Panc1 (cell line): ENCODE data around the gene ODAPH. TPM values are rescaled to one million over a fixed set of nuclear protein-coding genes. Genes with fewer than 3 reads are reported as not detected.

Experiments
- ATAC-seq: fragments of 200-7000 bp; cut with Tn5 transposase; 2 replicates; pipeline ENCODE4 v1.9.1; 2020; ENCODE audit warnings: mild to moderate bottlenecking, moderate library complexity
- BruUV-seq: library from RNA; stranded (reverse); fragments of 400-500 nt; replicated peaks from 2 replicates; lab custom pipeline; 2021; lab: Mats Ljungman, UMichigan
- CTCF ChIA-PET: fragments of 300-600 bp; sonication (Branson Sonifier 250); formaldehyde crosslinking; loops from one replicate; lab custom pipeline; 2022; ENCODE audit warnings: antibody characterized with exemption; lab: Charles Lee
- POLR2A ChIA-PET: fragments of 300-600 bp; sonication (Branson Sonifier 250); formaldehyde crosslinking; loops from one replicate; lab custom pipeline; 2022; ENCODE audit warnings: antibody characterized with exemption; lab: Charles Lee
- DNase-seq: peaks from one replicate; pipeline ENCODE4 v3.0.0-alpha.2; 2010; ENCODE audit warnings: low read depth, low spot score
- H3K27ac ChIP-seq: 2 replicates; pipeline ENCODE4 v1.5.1; 2011; ENCODE audit warnings: mild to moderate bottlenecking, low read length, inconsistent platforms
- H3K27me3 ChIP-seq: fragments of 200-500 bp; sonication (Bioruptor generic); 2 replicates; pipeline ENCODE4 v1.6.0; 2014; ENCODE audit warnings: low read length, inconsistent platforms; ENCODE audit not compliant: control insufficient read depth, insufficient read depth
- H3K36me3 ChIP-seq: fragments of 200-500 bp; sonication (Bioruptor generic); 2 replicates; pipeline ENCODE4 v1.5.1; 2014; ENCODE audit warnings: inconsistent platforms, mild to moderate bottlenecking, low read length, moderate library complexity; ENCODE audit not compliant: control insufficient read depth, insufficient read depth
- H3K4me1 ChIP-seq: 2 replicates; pipeline ENCODE4 v1.5.1; 2011; ENCODE audit warnings: inconsistent platforms, mild to moderate bottlenecking, low read length, moderate library complexity; ENCODE audit not compliant: control insufficient read depth, insufficient read depth
- H3K4me3 ChIP-seq, 2 experiments: 2 replicates each; pipeline ENCODE4 v1.5.1; 2011 to 2012; ENCODE audit warnings: low read depth in 2 of 2, low read length in 2 of 2, mild to moderate bottlenecking in 2 of 2, inconsistent platforms in 1 of 2, moderate library complexity in 1 of 2
- H3K9me3 ChIP-seq: fragments of 200-500 bp; sonication (Bioruptor generic); 2 replicates; pipeline ENCODE4 v1.5.1; 2014; ENCODE audit warnings: low read depth, mild to moderate bottlenecking, inconsistent platforms, low read length, moderate library complexity; ENCODE audit not compliant: control insufficient read depth, insufficient read depth
- CTCF ChIP-seq: fragments of 450-650 bp; IDR thresholded peaks from 2 replicates; pipeline ENCODE4 v1.5.1; 2017; ENCODE audit warnings: mild to moderate bottlenecking
- POLR2AphosphoS5 ChIP-seq: IDR thresholded peaks from 2 replicates; pipeline ENCODE4 v1.6.1; 2012; ENCODE audit warnings: mild to moderate bottlenecking, low read depth, low read length, moderate library complexity
- REST ChIP-seq, 2 experiments: IDR thresholded peaks; 2 replicates each; pipeline ENCODE4 v1.6.1; 2011 to 2012; ENCODE audit warnings: low read depth in 2 of 2, control low read depth in 1 of 2, low read length in 1 of 2, mild to moderate bottlenecking in 1 of 2, moderate library complexity in 1 of 2; ENCODE audit not compliant: insufficient read depth in 1 of 2
- SIN3A ChIP-seq: IDR thresholded peaks from 2 replicates; pipeline ENCODE4 v1.6.1; 2012; ENCODE audit warnings: low read depth, mild to moderate bottlenecking, low read length, moderate library complexity, borderline replicate concordance; ENCODE audit not compliant: insufficient read depth
- TCF7L2 ChIP-seq: IDR thresholded peaks from 2 replicates; pipeline ENCODE4 v1.6.1; 2011; ENCODE audit warnings: mild to moderate bottlenecking, low read depth, low read length, inconsistent platforms
- in situ Hi-C: cut with HindIII; loops from 2 replicates; pipeline ENCODE4 v1.10.0; 2016; ENCODE audit warnings: low sequenced_read_pairs, low pct_unique_long_range_greater_than_20kb
- intact Hi-C: fragments of 100-400 bp; cut with micrococcal nuclease; formaldehyde crosslinking; loops from one replicate; pipeline ENCODE4 v1.10.0; 2022; ENCODE audit not compliant: unreplicated experiment
- total RNA-seq: library from RNA; stranded (reverse); gene quantifications from one replicate; pipeline ENCODE4 v1.2.1, GENCODE V29; 2021; ENCODE audit not compliant: unreplicated experiment

Gene ODAPH
- total RNA-seq, 1 experiment from 2014 or later, result not detected

- in situ Hi-C loops, result no loop called here
- ATAC-seq (no peak), DNase-seq (no peak)
- Histone ChIP-seq H3K27me3 (no peaks in the 10 kb centered on the region), H3K4me1 (no peaks in the 10 kb centered on the region), H3K9me3 (no peaks in the 10 kb centered on the region), H3K36me3 (no peaks in the 10 kb centered on the region), H3K4me3 (no peak overlapping the region), H3K27ac (no peak overlapping the region)
- ChIA-PET CTCF (no interaction called here), POLR2A (no interaction called here)
- BruUV-seq, result no TSS peak
- no peak for TF ChIP-seq REST (IDR thresholded peaks at IDR 0.05; ENCODE audit: insufficient read depth in 1 of 2, low read depth in 2 of 2, low read length in 1 of 2)
- no peak for TF ChIP-seq TCF7L2
- TF ChIP-seq SIN3A, result no peak
- TF ChIP-seq CTCF, result no peak
- TF ChIP-seq POLR2AphosphoS5, result no peak
- intact Hi-C loops, result no loop called here
Observed at GRCh38 chr4:75564023-75564422, 8.2 kb downstream of the ODAPH start.

GRCh38 chr4:75565481-75565880 is 9.6 kb downstream of the ODAPH start:
- Histone ChIP-seq H3K4me3 (no peak overlapping the region), H3K27me3 (no peaks in the 10 kb centered on the region), H3K36me3 (no peaks in the 10 kb centered on the region), H3K27ac (no peak overlapping the region), H3K4me1 (no peaks in the 10 kb centered on the region), H3K9me3 (no peaks in the 10 kb centered on the region)
- in situ Hi-C loops (no loop called here), intact Hi-C loops (no loop called here)
- ChIA-PET POLR2A (no interaction called here), CTCF (no interaction called here)
- BruUV-seq, result no TSS peak
- no peak for ATAC-seq
- no peak for DNase-seq
- TF ChIP-seq TCF7L2, result no peak
- TF ChIP-seq CTCF, result no peak
- TF ChIP-seq REST (IDR thresholded peaks at IDR 0.05; ENCODE audit: insufficient read depth in 1 of 2, low read depth in 2 of 2, low read length in 1 of 2), result no peak
- no peak for TF ChIP-seq SIN3A
- TF ChIP-seq POLR2AphosphoS5, result no peak
